Germinal center (tissue), 1 donor: Measurements from ENCODE around the gene CKMT1A.

Source experiments
- DNase-seq: peaks from one replicate; pipeline ENCODE4 v3.0.0; 2012; ENCODE audit warnings: mixed read lengths, low spot score

Gene CKMT1A

DNA sequence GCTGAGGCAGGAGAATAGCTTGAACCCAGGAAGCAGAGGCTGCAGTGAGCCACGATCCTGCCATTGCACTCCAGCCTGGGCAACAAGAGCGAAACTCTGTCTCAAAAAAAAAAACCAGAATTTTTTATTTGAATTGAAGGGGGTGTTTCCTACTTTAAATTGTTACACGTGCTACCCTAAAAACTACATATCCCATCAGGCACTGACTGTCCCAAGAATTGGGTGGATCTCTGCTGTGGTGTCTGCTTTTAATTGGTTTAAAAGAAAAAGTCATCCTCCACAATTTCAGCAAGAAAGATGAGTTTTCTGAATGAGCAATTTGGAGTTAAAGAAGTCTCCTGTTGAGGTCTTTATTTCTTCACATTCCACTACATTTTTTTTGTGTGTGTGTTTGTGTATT lies 54.7 kb downstream of the CKMT1A start:
- peak; percentile 15 for DNase-seq
